SHP77 (cell line): ENCODE results near the gene RGP1.

Source experiments
- DNase-seq, 2 experiments: peaks; one replicate each; lab custom pipeline; 2025; lab: John Stamatoyannopoulos, UW

RGP1 gene

GRCh38 chr9:35771943-35772342 lies 22.9 kb downstream of the RGP1 start:
- peak; percentile 18 to 33 for DNase-seq

GRCh38 chr9:35774907-35775635 lies 26.0 kb downstream of the RGP1 start:
- no peak for DNase-seq

DNA sequence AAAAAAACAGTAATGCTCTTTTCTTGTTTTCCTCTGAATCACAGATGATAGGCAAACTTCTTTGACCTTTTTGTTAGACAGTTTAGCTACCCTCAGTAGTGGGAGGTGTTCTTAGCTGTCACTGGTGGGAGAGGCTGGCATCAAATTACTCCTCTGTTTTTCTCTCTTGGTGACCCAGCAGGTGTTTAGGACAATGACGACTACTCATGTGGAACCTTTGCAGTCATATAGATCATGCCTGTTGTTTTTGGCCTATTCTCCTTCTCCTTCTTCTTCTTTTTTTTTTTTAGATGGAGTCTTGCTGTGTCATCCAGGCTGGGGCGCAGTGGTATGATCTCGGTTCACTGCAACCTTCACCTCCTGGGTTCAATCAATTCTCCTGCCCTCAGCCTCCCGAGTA lies 26.9 kb downstream of the RGP1 start:
- DNase-seq: peak; percentile 71 to 83

DNA sequence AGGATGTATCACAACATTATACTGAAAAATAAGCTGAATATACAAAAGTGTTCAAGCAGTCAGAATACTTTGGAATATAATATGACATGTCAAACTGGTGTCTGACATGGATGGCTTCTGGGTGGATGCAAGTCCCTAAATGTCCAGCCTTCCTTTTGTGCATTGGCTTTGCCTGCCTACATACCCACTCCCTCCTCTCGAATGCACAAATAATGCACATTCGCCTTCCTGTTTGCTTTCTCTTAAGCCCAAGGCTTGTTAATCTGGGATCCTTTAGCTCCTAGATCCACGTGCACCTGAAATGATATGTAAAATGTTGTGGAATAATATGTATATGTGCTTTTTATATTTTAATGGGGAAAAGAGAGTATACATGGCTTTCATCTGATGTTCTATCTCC lies 29.4 kb downstream of the RGP1 start:
- DNase-seq: no peak

- DNase-seq: no peak
These were observed 32.0 kb downstream of the RGP1 start for GRCh38 chr9:35781066-35781465.

DNA sequence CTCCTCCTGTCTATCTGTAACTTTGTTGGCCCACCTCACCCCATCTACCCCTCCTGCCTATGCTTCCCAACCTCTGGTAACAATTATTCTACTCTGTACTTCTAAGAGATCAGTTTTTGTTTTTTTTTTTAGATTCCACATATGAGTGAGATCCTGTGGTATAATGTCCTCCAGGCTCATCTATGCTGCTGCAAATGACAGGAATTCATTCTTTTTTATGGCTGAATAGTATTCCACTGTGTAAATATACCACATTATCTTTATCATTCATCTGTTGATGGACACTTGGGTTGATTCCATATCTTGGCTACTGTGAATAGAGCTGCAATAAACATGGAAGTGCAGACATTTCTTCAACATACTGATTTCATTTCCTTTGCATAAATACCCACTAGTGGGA lies 34.3 kb downstream of the RGP1 start:
- no peak for DNase-seq

- no peak for DNase-seq
These were observed 40.5 kb downstream of the RGP1 start for GRCh38 chr9:35789541-35789940.

- no peak for DNase-seq
These were observed 40.9 kb downstream of the RGP1 start for GRCh38 chr9:35790025-35790384.

DNA sequence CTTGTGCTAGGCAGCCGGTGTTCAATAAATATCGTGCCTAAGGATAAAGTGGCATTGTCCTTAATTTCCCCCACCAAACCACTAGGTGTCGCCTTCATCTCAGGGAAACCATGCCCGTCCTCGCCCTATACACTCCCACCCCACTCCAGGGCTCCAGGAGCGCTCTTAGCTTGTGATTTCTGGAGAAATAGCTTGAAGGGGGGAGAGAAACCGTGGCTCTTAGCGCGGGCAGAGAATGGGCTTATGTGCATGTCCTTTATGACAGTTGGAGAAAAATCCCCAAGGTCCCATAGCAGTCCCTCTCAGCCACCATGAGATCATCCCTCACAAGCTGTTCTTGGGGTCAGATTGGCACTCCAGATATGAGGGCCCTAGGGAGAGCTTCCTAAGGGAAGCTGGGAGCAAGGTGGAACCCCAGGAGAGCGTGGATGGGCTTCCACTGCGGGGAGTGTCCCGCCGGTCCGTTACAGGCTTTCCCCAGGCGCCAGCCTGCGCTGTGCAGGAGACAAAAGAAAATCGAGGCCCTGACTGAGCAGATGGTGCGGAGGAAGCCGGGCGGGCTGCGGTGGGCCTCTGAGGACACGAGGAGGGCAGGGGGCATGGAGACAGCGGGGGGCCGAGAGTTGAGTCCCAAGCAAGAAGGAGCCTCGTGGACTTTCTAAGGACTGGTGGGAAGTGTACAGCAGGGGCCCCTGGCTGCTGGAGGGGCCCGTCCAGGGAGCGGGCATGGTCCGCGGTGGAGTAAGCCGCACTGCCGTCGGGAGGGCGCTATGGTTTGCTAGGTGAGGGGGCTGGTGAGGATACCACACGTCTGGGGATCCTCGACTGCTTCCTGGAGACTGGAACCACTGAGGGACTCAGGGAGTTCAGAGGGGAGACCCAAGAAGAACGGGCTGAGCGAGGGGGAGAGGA lies 41.6 kb downstream of the RGP1 start:
- peak; percentile 22 to 38 for DNase-seq

DNA sequence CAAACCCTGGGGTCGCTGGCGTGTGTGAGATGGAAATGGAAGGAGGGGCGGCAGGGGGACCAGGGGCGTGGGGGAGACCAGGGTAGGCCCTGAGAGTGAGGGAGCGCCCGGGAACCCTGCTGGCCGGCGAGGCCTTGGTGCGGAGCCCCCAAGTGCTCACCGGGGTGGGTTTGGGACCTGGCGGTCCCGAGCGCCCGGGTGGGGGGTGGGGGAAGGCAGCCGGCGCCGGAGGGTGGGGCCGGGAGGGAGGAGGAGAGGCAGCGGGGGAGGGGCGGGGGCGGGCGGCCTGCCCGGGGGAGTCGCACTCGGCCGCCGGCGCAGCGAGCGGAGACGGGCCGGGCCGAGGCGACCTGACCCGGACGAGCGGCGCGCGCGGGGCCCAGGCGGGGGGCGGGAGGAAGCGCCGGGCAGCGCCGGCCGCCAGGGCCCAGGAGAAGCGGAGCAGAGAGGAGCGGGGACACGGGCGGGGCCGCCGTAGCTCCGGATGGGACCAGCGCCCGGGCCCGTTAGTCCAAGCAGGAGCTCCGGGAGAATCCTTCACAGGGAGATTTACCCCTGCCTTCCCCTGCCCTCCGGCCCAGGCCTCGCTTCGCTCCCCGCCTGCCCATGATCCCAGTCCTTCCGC lies 42.3 kb downstream of the RGP1 start, which contains the start of gene NPR2:
NPR2 (plus strand) TSS at position 295 of the 625 bp plus-strand sequence. CDS start 818 bp downstream, outside the sequence.
- DNase-seq: no peak

- DNase-seq: no peak
These were observed 43.1 kb downstream of the RGP1 start for GRCh38 chr9:35792024-35792813.

DNA sequence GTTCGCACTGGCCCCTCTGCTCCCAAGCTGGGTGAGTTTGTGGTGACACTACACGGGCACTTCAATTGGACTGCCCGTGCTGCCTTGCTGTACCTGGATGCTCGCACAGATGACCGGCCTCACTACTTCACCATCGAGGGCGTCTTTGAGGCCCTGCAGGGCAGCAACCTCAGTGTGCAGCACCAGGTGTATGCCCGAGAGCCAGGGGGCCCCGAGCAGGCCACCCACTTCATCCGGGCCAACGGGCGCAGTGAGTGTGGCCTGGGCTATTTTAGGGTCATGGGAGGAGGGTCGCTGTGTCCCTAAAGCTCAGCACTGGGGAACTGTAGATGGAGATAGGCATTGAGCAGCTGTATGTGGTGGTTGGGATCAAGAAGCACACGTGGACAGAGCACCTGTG lies 43.7 kb downstream of the RGP1 start:
- DNase-seq: no peak

DNA sequence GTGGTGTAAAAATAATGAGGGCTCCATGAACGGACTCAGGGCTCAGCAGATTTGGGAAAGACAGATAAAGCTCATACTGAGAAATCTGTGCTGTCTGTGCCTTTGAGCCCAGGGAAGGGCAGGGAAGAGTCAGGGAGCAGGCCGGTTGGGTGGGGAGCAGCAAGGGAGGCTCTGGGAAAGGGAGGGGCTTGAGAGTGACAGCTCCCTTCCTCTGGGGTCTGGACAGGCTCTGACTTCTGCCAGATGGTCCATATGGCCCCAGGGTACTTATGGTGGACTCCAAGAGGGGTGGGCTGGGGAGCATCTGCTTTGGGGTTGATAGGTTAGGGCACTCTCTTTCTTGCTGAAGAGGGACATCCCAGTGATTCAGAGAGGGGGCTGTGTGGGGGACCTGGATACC lies 44.4 kb downstream of the RGP1 start:
- DNase-seq: no peak

GRCh38 chr9:35795695-35796094 lies 46.6 kb downstream of the RGP1 start:
- DNase-seq: no peak

DNA sequence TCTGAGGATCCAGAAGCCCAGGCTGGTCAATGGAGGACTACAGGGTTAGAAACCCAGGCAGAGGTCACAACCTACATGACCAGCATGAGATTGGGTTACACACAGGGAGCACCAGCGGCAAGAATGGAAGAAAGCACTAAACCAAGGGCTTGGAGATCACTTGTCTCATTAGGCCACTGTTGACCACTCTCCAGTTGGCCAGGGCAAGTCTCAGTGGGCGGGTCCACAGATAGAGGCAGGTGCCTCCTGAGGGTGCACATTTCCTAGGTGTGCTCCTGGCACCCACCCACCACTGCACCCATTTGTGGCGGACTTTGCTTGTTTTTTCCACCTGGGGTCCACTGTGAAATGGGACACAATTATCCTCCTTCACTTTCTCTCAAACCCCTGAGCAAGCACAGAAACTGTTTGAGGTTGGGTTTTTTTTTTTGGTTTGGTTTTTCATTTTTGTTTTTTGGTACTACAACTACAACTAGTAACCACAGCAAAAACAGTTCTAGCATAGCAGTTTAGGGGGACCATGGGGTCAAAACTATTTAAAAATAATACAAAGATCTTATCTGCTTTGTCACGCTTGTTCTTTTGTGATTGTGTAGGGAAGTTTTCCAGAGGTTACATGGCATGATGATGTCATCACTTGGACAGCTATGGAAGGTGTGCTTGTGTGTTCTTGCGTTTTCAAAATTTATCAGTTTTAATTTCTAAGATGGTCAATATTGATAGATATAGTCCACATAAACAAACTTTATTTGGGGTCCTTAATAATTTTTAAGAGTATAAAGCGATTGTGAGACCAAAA lies 48.4 kb downstream of the RGP1 start:
- DNase-seq: no peak

DNA sequence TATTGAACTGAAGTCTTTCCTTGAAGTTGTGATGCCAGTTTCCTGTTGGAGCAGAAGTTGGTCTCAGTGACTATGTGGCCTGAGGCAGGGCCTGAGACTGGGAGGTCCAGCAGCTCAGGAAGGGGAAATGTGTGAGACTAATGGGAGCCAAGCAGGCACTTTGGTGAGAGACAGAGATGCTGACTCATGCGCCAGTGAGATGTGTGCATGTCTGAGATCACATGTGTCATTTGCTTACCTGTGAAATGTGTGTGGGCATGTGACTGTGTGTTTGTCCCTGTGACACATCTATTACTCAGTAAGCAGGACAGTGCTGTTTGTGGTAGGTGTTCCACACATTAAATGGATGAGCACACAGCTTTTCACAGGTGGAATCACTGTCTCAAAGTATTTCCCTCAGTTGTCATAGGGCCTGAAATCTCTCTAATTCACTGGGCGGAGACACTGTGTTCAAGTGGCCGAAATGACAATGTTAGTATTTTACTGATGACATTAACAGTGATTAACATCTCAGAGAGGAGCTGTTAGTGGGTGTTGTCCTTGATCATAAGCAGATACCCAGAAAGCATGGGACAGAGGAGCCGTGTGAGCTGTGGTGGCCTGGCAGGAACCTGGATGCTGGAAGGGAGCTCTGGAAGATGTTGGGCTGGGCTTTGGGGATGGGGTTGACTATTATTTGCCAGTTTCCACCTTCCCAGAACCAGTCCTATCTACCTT lies 49.7 kb downstream of the RGP1 start:
- no peak for DNase-seq

DNA sequence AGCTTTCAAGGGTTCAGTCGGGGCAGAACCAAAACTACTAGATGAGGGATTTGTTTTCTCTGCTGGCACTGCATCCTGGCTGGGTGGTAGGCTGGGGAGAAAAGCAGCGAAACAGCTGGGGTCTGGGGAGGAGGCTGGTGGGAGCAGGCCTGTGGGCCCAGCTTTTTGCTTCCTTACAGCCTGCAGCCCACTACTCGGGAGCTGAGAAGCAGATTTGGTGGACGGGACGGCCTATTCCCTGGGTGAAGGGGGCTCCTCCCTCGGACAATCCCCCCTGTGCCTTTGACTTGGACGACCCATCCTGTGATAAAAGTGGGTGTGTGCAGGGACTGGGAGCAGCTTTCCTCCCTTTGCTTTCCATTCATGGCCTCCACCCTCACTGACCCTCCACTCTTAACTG lies 51.4 kb downstream of the RGP1 start:
- no peak for DNase-seq

- no peak for DNase-seq
These were observed 52.4 kb downstream of the RGP1 start for GRCh38 chr9:35801328-35802128.

DNA sequence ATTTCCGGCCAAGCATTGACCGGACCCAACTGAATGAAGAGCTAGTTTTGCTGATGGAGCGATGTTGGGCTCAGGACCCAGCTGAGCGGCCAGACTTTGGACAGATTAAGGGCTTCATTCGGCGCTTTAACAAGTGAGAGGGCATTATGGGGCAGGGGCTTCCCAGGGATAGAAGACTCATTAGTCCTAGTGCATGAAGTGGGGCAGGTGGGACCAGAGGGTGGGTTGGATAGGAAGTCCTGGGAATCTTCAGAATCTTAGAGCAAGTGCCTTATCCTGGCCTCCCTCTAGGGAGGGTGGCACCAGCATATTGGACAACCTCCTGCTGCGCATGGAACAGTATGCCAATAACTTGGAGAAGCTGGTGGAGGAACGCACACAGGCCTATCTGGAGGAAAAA lies 57.0 kb downstream of the RGP1 start:
- DNase-seq: no peak
